ENCODE results near the gene QSOX2.

DNA sequence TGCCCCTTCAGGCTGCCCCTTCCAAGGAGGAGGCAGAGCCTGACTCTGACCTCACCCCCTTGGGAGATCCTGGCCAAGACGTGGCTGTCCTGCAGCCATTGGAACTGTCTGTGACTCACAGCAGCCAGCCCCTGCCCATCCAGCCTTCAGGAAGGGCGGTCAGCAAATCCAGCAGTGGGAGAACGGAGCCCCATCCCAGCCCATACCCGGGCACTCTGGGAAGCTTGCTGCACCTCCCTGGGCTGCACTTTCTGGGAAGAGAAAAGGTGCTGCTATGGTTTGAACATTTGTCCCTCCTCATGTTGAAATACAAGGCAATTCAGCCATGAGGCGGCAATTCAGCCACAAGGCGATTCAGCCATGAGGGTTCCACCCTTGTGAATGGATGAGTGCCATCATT, 33.9 kb upstream of the QSOX2 start:
- TF ChIP-seq POLR2A (IDR thresholded peaks at IDR 0.05), result no peak
- TF ChIP-seq, protein P1, sequence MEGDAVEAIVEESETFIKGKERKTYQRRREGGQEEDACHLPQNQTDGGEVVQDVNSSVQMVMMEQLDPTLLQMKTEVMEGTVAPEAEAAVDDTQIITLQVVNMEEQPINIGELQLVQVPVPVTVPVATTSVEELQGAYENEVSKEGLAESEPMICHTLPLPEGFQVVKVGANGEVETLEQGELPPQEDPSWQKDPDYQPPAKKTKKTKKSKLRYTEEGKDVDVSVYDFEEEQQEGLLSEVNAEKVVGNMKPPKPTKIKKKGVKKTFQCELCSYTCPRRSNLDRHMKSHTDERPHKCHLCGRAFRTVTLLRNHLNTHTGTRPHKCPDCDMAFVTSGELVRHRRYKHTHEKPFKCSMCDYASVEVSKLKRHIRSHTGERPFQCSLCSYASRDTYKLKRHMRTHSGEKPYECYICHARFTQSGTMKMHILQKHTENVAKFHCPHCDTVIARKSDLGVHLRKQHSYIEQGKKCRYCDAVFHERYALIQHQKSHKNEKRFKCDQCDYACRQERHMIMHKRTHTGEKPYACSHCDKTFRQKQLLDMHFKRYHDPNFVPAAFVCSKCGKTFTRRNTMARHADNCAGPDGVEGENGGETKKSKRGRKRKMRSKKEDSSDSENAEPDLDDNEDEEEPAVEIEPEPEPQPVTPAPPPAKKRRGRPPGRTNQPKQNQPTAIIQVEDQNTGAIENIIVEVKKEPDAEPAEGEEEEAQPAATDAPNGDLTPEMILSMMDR (IDR thresholded peaks at IDR 0.05), result no peak
